ENCODE measurements around the gene OSBPL7. TPM values are rescaled to one million over a fixed set of nuclear protein-coding genes. Genes with fewer than 3 reads are reported as not detected.
A peak's percentile ranks its signal among the peaks of the same experiment; 100 is the strongest.

The OSBPL7 gene
- total RNA-seq, 1 experiment from 2014 or later, result 20.5 TPM

GRCh38 chr17:47851764-47852112 is 30.1 kb upstream of the OSBPL7 start:
- TF ChIP-seq TCF7L2 (IDR thresholded peaks at IDR 0.05; ENCODE audit: borderline replicate concordance, extremely low read depth, insufficient read depth, insufficient read length) (no peak), SP1 (IDR thresholded peaks at IDR 0.05; ENCODE audit: low read depth) (no peak), POLR2A (IDR thresholded peaks at IDR 0.05; ENCODE audit: borderline replicate concordance, extremely low read depth, insufficient read depth, insufficient read length) (no peak), FOSL1 (IDR thresholded peaks at IDR 0.05; ENCODE audit: low read depth) (no peak), ELF1 (IDR thresholded peaks at IDR 0.05; ENCODE audit: borderline replicate concordance, low read depth) (no peak), ZNF274 (IDR thresholded peaks at IDR 0.05; ENCODE audit: low read depth, low read length) (no peak), RAD21 (IDR thresholded peaks at IDR 0.05; ENCODE audit: low read depth) (no peak)
- TF ChIP-seq, protein P1, sequence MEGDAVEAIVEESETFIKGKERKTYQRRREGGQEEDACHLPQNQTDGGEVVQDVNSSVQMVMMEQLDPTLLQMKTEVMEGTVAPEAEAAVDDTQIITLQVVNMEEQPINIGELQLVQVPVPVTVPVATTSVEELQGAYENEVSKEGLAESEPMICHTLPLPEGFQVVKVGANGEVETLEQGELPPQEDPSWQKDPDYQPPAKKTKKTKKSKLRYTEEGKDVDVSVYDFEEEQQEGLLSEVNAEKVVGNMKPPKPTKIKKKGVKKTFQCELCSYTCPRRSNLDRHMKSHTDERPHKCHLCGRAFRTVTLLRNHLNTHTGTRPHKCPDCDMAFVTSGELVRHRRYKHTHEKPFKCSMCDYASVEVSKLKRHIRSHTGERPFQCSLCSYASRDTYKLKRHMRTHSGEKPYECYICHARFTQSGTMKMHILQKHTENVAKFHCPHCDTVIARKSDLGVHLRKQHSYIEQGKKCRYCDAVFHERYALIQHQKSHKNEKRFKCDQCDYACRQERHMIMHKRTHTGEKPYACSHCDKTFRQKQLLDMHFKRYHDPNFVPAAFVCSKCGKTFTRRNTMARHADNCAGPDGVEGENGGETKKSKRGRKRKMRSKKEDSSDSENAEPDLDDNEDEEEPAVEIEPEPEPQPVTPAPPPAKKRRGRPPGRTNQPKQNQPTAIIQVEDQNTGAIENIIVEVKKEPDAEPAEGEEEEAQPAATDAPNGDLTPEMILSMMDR (IDR thresholded peaks at IDR 0.05 in 2 of 3, conservative IDR thresholded peaks at IDR 0.05 in 1 of 3; ENCODE audit: borderline replicate concordance in 1 of 3, insufficient read depth in 1 of 3, low read depth in 2 of 3, low read length in 2 of 3), result no peak
- ATAC-seq (no peak), DNase-seq (ENCODE audit: low read depth, low spot score) (no peak)
- peaks cover 13% of the 10 kb centered on the region; the same call in 1 of the 2 replicates for H3K27me3 ChIP-seq (ENCODE audit: insufficient read depth, low read length)
- H3K4me2 ChIP-seq (ENCODE audit: low read length), result peak overlapping the region; percentile 86
- H3K27ac ChIP-seq (ENCODE audit: low read depth, low read length), result no peak overlapping the region
- no peaks in the 10 kb centered on the region; a peak in 1 of 4 replicates for H3K36me3 ChIP-seq (ENCODE audit: control insufficient read depth in 1 of 2, insufficient read depth in 2 of 2, low read length in 2 of 2)
- no peak overlapping the region for H3K4me3 ChIP-seq (replicated peaks in 1 of 2; ENCODE audit: low read depth in 1 of 2, low read length in 2 of 2)
- no peak overlapping the region for H3K9ac ChIP-seq (ENCODE audit: low read length)
- ChIA-PET RAD21 (ENCODE audit: low non-redundant PET in 1 of 2, low total read pairs in 2 of 2, uncharacterized antibody in 2 of 2, unreplicated experiment in 2 of 2) (interaction anchor here in 1 of 2 experiments (1.3 kb wide), 1 partner anchor 38 kb away, joined by 5 read pairs; no protein-coding TSS in a partner anchor), POLR2A (interaction anchor here (1.0 to 3.2 kb wide), 4 partner anchors 11 to 44 kb away, joined by 3 to 15 read pairs (median 7); partner anchors contain the start of genes LRRC46, MRPL10, SCRN2 and SP2), CTCF (interaction anchor here (1.3 to 12.6 kb wide), 4 partner anchors 9 to 95 kb away, joined by 5 to 393 read pairs (median 12); partner anchors contain the start of genes SCRN2 and SP2)
- H2AFZ ChIP-seq (ENCODE audit: low read depth, low read length, poor library complexity, severe bottlenecking), result no peak overlapping the region
- no peaks in the 10 kb centered on the region for H3K9me2 ChIP-seq (ENCODE audit: insufficient read depth)
- BruUV-seq (replicated peaks), result no TSS peak
- no peaks in the 10 kb centered on the region for H3K9me3 ChIP-seq (ENCODE audit: control insufficient read depth in 1 of 2, insufficient read depth in 1 of 2, low read depth in 1 of 2, low read length in 2 of 2)
- peaks cover 23% of the 10 kb centered on the region; the same call in 1 of the 2 replicates for H3K79me2 ChIP-seq (ENCODE audit: insufficient read depth, low read length)
- intact Hi-C loops (cut with micrococcal nuclease), result no loop called here
- peaks cover 13 to 30% of the 10 kb centered on the region in 2 experiments for H3K4me1 ChIP-seq (ENCODE audit: control insufficient read depth in 1 of 2, insufficient read depth in 2 of 2, low read length in 2 of 2)
- no peaks in the 10 kb centered on the region for H4K20me1 ChIP-seq (ENCODE audit: insufficient read depth)

Data from HCT116 (cell line).